A549 (cell line): ENCODE data around the gene ANO2. TPM values are rescaled to one million over a fixed set of nuclear protein-coding genes. Genes with fewer than 3 reads are reported as not detected.
"Not testable (repeated sequence)": the region's sequence is repeated elsewhere in the genome, so short reads cannot be mapped to it uniquely, and the experiment has no call there.

ENCODE experiments used
- ATAC-seq, 2 experiments: fragments of 200-7000 bp in 1 of 2; fragments of >200 bp in 1 of 2; cut with Nextera tagmentation in 1 of 2; cut with Tn5 transposase in 1 of 2; 3 replicates each; pipeline versions ENCODE4 v1.8.0 to v1.9.1; 2018 to 2020; ENCODE audit warnings: mild to moderate bottlenecking in 1 of 2, moderate library complexity in 1 of 2
- CTCF ChIA-PET: fragments of 300-600 bp; sonication (Branson Sonifier 250); formaldehyde crosslinking; extraction: SDS; loops from one replicate; lab custom pipeline; 2021; ENCODE audit warnings: antibody characterized with exemption, inconsistent platforms; lab: Yijun Ruan, JAX
- POLR2A ChIA-PET: fragments of 350-600 bp; formaldehyde crosslinking; extraction: SDS; loops from one replicate; lab custom pipeline; 2021; ENCODE audit warnings: antibody characterized with exemption, inconsistent platforms; lab: Yijun Ruan, JAX
- DNase-seq, 2 experiments: peaks; one replicate each; pipeline versions ENCODE4 v3.0.0 to v3.0.0-alpha.2; 2011 to 2016; ENCODE audit warnings: low read depth in 1 of 2, low spot score in 1 of 2
- FAIRE-seq: peaks from 2 replicates; lab custom pipeline; 2011; peaks lifted over from hg19 to GRCh38; lab: Jason Lieb, UNC
- H3K27ac ChIP-seq, 2 experiments: fragments of >200 bp; sonication (Bioruptor Twin); formaldehyde crosslinking; 3 replicates each; pipeline ENCODE4 v1.5.1; 2016 to 2017
- H3K4me1 ChIP-seq: fragments of >200 bp; sonication (Bioruptor Twin); formaldehyde crosslinking; 3 replicates; pipeline ENCODE4 v1.6.1; 2016
- H3K4me2 ChIP-seq: fragments of >200 bp; sonication (Bioruptor Twin); formaldehyde crosslinking; 3 replicates; pipeline ENCODE4 v1.6.1; 2016
- H3K4me3 ChIP-seq: fragments of >200 bp; sonication (Bioruptor Twin); formaldehyde crosslinking; 3 replicates; pipeline ENCODE4 v1.5.1; 2016
- H3K9me3 ChIP-seq: fragments of >200 bp; sonication (Bioruptor Twin); formaldehyde crosslinking; 3 replicates; pipeline ENCODE4 v1.6.1; 2016
- GATA3 ChIP-seq: IDR thresholded peaks from 2 replicates; pipeline ENCODE4 v1.6.1; 2012; ENCODE audit warnings: borderline replicate concordance
- HEYL ChIP-seq: fragments of 250-450 bp; sonication (Bioruptor Pico); IDR thresholded peaks from 2 replicates; pipeline ENCODE4 v1.8.0; 2021; ENCODE audit warnings: mild to moderate bottlenecking, moderate library complexity
- POLR2AphosphoS2 ChIP-seq: conservative IDR thresholded peaks from 2 replicates; pipeline ENCODE4 v1.6.1; 2012; ENCODE audit warnings: low read length, improper control_type of control experiment, inconsistent platforms
- RAD21 ChIP-seq, 2 experiments: fragments of >200 bp in 1 of 2; sonication (Bioruptor Twin) in 1 of 2; formaldehyde crosslinking in 1 of 2; IDR thresholded peaks in 1 of 2; conservative IDR thresholded peaks in 1 of 2; 2 replicates in 1 of 2; 3 replicates in 1 of 2; pipeline ENCODE4 v1.6.1; 2012 to 2018; ENCODE audit warnings: inconsistent platforms in 1 of 2
- RNF2 ChIP-seq: fragments of 200-600 bp; sonication (generic); IDR thresholded peaks from 2 replicates; pipeline ENCODE4 v1.6.1; 2016; ENCODE audit warnings: low read depth, mild to moderate bottlenecking, antibody characterized with exemption, moderate library complexity, borderline replicate concordance
- SMC3 ChIP-seq: fragments of >200 bp; sonication (Bioruptor Twin); formaldehyde crosslinking; IDR thresholded peaks from 3 replicates; pipeline ENCODE4 v1.6.1; 2018; ENCODE audit warnings: inconsistent platforms
- ZC3H11A ChIP-seq: fragments of 450-650 bp; IDR thresholded peaks from 2 replicates; pipeline ENCODE4 v1.6.1; 2014; ENCODE audit warnings: antibody characterized with exemption, mild to moderate bottlenecking
- ZFP36 ChIP-seq: fragments of 450-650 bp; IDR thresholded peaks from 2 replicates; pipeline ENCODE4 v1.6.1; 2014; ENCODE audit warnings: borderline replicate concordance; ENCODE audit not compliant: partially characterized antibody
- ZNF302 ChIP-seq: fragments of 250-450 bp; sonication (Bioruptor Pico); IDR thresholded peaks from 2 replicates; pipeline ENCODE4 v1.9.0; 2021; ENCODE audit warnings: inconsistent platforms, mild to moderate bottlenecking, moderate library complexity
- WGBS: methylation state at CpG from one replicate; pipeline ENCODE4 v1.1.6; 2017; ENCODE audit errors: missing lambda C conversion rate; 5-methylcytosine and 5-hydroxymethylcytosine counted together
- polyA plus RNA-seq, 4 experiments: library from polyadenylated mRNA; depleted of rRNA in 3 of 4; stranded (reverse); fragments of >200 nt; fragmentation: RNase III in 1 of 4; extraction: RNeasy Plus Mini Kit Qiagen cat#74134 plus additional on column Dnase treatment in 1 of 4; gene quantifications; 2 replicates in 3 of 4; 3 replicates in 1 of 4; pipeline ENCODE4 v1.2.3, GENCODE V29; 2011 to 2017
- TF ChIP-seq, protein P1 (sequence below): fragments of >200 bp; sonication (Bioruptor Twin); formaldehyde crosslinking; IDR thresholded peaks from 3 replicates; pipeline ENCODE4 v1.6.1; 2016
- TF ChIP-seq, protein P2 (sequence below): fragments of 250-450 bp; sonication (Bioruptor Pico); IDR thresholded peaks from 2 replicates; pipeline ENCODE4 v1.5.0; 2020; ENCODE audit warnings: low read depth, mild to moderate bottlenecking, moderate library complexity
- TF ChIP-seq, protein P3 (sequence below): IDR thresholded peaks from 2 replicates; pipeline ENCODE4 v1.6.1; 2012

Gene ANO2
- polyA plus RNA-seq, 2 of the 4 experiments (the other 2 are of a cell fraction), result not detected

DNA sequence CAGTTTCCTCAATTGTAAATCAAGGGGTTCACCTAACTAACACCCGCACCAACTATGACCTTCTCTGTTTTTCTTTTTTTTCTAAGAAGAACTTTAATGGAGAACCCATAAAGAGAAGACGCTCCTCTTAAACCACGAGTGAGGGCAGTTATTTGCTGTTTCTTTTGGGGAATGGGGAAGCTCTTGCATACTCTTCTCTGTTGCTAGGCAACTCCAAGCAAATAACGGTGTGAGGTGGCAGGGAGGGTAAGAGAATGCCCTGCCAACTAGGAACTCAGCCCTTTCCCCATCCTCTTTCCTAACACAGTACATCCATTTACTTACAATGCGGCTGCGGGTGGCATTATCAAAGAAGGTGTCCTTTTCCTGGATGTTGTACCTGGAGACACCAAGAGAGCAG lies 114.9 kb downstream of the ANO2 start:
- 23% methylated on average over 6 of the region's 6 CpGs for WGBS
- Histone ChIP-seq H3K4me3 (no peak overlapping the region), H3K4me1 (no peaks in the 10 kb centered on the region), H3K9me3 (no peaks in the 10 kb centered on the region), H3K4me2 (no peak overlapping the region), H3K27ac (no peak overlapping the region)
- ATAC-seq (no peak), DNase-seq (no peak), FAIRE-seq (no peak)
- TF ChIP-seq, protein P1, sequence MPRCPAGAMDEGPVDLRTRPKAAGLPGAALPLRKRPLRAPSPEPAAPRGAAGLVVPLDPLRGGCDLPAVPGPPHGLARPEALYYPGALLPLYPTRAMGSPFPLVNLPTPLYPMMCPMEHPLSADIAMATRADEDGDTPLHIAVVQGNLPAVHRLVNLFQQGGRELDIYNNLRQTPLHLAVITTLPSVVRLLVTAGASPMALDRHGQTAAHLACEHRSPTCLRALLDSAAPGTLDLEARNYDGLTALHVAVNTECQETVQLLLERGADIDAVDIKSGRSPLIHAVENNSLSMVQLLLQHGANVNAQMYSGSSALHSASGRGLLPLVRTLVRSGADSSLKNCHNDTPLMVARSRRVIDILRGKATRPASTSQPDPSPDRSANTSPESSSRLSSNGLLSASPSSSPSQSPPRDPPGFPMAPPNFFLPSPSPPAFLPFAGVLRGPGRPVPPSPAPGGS, result no peak
- no peak for TF ChIP-seq ZC3H11A
- ChIA-PET POLR2A (no interaction called here), CTCF (no interaction called here)

DNA sequence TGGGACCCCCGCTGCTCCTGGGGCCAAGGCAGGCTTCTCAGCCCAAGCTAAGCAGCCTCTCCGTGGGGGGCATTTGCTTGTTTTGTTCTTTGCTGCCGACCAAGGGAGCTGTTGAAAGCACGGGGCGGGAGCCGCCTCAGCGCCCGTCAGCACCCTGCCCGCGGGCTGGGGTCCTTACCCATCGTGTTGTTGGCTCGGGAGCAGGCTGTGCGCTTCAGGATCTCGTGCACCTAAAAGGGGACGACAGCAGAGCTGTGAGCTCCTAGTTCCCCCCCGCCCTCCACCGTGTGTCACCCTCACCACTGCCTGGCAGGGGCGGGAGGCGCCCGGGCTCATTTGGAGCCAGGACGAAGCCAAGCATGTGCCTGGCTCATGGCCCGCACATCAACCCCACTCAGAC lies 117.5 kb downstream of the ANO2 start:
- WGBS, result 31% methylated on average over 10 of the region's 22 CpGs
- TF ChIP-seq HEYL, result no peak
- TF ChIP-seq GATA3, result no peak
- TF ChIP-seq, all 56 proteins: peak for 0
- DNase-seq, result no peak
- Histone ChIP-seq H3K9me3 (no peaks in the 10 kb centered on the region), H3K4me3 (no peak overlapping the region), H3K27ac (no peak overlapping the region), H3K4me1 (no peaks in the 10 kb centered on the region), H3K4me2 (peak overlapping the region; percentile 25; the same call in 2 of the 3 replicates)
- ChIA-PET POLR2A (no interaction called here), CTCF (interaction anchor here (0.6 kb wide), 1 partner anchor 1223 kb away, joined by 3 read pairs; no protein-coding TSS in a partner anchor)
- no peak for ATAC-seq
- FAIRE-seq, result no peak

DNA sequence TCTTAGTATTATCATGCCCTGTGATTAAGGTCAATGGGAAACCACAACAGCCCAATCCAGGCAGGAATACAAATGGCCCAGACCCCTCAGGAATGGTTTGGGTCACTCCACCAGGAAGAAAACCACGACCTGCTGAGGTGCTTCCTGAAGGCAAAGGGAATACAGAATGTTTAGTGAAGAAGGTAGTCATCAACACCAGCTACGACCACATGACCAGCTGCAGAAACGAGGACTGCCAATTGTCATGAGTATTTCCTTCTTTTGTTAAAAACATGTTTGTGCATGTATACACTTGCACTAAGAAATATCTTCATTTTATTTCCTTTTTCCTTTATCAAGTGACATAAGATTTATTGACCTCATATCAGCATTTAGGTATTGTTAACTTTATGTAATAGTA lies 119.3 kb downstream of the ANO2 start:
- CTCF ChIA-PET, ATAC-seq, H3K4me1 ChIP-seq, H3K27ac ChIP-seq, H3K9me3 ChIP-seq, DNase-seq, POLR2A ChIA-PET, H3K4me2 ChIP-seq, H3K4me3 ChIP-seq: not testable (repeated sequence)
- FAIRE-seq, result peak; percentile 54
- 2% methylated on average over 3 of the region's 3 CpGs for WGBS

DNA sequence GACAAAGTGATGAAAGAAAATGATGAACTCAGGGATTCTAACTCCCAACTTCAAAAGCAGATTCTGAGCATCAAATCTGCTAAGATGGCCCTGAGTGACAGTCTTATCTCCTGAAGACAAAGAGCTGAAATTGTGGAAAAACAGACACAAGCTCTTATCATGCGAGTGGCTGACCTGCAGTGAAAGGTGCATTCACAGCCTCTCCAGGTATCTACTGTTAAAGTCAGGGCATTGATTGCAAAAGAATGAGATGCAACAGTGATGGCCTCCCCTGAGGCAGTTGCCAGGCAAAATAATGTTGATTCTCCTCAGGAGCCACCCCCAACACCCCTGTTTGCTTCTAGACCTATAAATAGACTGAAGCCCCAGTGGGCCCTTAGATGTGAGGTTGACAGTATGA lies 126.2 kb downstream of the ANO2 start:
- 9% methylated on average over 1 of the region's 1 CpG for WGBS
- DNase-seq, H3K27ac ChIP-seq, POLR2A ChIA-PET, H3K4me2 ChIP-seq, CTCF ChIA-PET, H3K4me3 ChIP-seq, ATAC-seq, H3K4me1 ChIP-seq, FAIRE-seq, H3K9me3 ChIP-seq: not testable (repeated sequence)

DNA sequence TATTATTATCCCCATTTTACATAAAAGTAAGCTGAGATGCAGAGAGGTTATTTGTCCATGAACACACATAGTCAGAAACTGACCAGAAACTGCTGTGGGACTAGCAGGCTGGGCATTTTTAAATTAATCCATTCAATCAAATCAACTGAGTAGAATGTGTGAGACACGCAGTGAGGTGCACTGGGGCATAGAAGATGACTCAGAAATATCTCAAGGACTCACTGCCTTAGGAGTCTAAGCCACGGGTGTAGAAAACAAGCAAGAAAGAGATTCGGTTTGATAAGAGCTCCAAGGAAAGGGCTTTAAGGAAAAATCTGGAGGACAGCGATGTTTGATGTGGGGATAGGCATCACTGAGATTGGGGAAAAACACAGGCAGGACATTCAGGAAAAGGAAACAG lies 127.8 kb downstream of the ANO2 start:
- WGBS, result 6% methylated on average over 4 of the region's 4 CpGs

More for the DNA sequence above, 127.8 kb downstream of the ANO2 start:
- POLR2A ChIA-PET, result no interaction called here
- Histone ChIP-seq H3K9me3 (no peaks in the 10 kb centered on the region), H3K4me2 (no peak overlapping the region), H3K4me1 (no peaks in the 10 kb centered on the region), H3K27ac (no peak overlapping the region), H3K4me3 (no peak overlapping the region)
- CTCF ChIA-PET, result interaction anchor here (1.1 kb wide), 1 partner anchor 30 kb away, joined by 3 read pairs; no protein-coding TSS in a partner anchor
- FAIRE-seq (no peak), ATAC-seq (no peak), DNase-seq (no peak)
- TF ChIP-seq ZFP36 (no peak), POLR2AphosphoS2 (no peak), SMC3 (no peak), RNF2 (no peak), RAD21 (conservative IDR thresholded peaks at IDR 0.05 in 1 of 2, IDR thresholded peaks at IDR 0.05 in 1 of 2) (no peak), ZNF302 (CRISPR knock-in tag) (no peak)
- TF ChIP-seq, protein P2, sequence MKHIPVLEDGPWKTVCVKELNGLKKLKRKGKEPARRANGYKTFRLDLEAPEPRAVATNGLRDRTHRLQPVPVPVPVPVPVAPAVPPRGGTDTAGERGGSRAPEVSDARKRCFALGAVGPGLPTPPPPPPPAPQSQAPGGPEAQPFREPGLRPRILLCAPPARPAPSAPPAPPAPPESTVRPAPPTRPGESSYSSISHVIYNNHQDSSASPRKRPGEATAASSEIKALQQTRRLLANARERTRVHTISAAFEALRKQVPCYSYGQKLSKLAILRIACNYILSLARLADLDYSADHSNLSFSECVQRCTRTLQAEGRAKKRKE (CRISPR knock-in tag), result no peak
- TF ChIP-seq, protein P3, sequence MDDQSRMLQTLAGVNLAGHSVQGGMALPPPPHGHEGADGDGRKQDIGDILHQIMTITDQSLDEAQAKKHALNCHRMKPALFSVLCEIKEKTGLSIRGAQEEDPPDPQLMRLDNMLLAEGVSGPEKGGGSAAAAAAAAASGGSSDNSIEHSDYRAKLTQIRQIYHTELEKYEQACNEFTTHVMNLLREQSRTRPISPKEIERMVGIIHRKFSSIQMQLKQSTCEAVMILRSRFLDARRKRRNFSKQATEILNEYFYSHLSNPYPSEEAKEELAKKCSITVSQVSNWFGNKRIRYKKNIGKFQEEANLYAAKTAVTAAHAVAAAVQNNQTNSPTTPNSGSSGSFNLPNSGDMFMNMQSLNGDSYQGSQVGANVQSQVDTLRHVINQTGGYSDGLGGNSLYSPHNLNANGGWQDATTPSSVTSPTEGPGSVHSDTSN, result no peak
